Measurements from ENCODE around the gene PDZD7. TPM values are rescaled to one million over a fixed set of nuclear protein-coding genes. Genes with fewer than 3 reads are reported as not detected.

Gene PDZD7
- total RNA-seq, 1 donor from 2014 or later = 0.26 TPM

GRCh38 chr10:101067356-101068083 is 36.6 kb upstream of the PDZD7 start:
- TF ChIP-seq, protein P1, sequence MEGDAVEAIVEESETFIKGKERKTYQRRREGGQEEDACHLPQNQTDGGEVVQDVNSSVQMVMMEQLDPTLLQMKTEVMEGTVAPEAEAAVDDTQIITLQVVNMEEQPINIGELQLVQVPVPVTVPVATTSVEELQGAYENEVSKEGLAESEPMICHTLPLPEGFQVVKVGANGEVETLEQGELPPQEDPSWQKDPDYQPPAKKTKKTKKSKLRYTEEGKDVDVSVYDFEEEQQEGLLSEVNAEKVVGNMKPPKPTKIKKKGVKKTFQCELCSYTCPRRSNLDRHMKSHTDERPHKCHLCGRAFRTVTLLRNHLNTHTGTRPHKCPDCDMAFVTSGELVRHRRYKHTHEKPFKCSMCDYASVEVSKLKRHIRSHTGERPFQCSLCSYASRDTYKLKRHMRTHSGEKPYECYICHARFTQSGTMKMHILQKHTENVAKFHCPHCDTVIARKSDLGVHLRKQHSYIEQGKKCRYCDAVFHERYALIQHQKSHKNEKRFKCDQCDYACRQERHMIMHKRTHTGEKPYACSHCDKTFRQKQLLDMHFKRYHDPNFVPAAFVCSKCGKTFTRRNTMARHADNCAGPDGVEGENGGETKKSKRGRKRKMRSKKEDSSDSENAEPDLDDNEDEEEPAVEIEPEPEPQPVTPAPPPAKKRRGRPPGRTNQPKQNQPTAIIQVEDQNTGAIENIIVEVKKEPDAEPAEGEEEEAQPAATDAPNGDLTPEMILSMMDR (IDR thresholded peaks at IDR 0.05; ENCODE audit: insufficient read depth, low read length, severe bottlenecking) = peak; percentile 74
- Histone ChIP-seq H3K36me3 (ENCODE audit: control insufficient read depth, insufficient read depth, low read length) (no peaks in the 10 kb centered on the region), H3K27me3 (ENCODE audit: control insufficient read depth, insufficient read depth, low read length) (peaks cover 2% of the 10 kb centered on the region), H3K4me3 (ENCODE audit: low read depth, low read length) (peak overlapping the region; percentile 51)
- FAIRE-seq = no peak
- peak; percentile 72 for DNase-seq (ENCODE audit: low read depth)

DNA sequence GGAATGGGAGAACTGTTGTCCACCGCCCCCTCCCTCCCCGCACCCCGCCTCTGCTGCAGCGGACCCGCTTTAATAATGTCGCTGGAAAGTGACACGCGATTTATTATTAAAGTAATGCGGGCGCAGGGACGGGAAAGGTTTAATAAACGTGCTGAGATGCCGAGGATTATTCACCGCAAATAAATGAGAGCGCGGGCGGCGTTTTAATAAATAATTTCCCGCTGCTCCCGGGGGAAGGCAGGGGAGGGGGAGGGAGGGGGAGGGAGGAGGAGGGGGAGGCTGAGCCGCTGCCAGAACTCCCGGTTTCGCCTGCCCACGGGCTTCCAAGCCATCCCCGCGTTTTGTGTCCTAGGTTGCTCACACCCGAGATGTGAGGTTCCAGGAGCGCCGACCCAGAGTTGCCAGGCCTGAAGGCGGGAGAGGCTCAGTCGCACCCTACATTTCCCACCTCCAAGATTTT is 36.0 kb upstream of the PDZD7 start:
- Histone ChIP-seq H3K36me3 (ENCODE audit: control insufficient read depth, insufficient read depth, low read length) (no peaks in the 10 kb centered on the region), H3K27me3 (ENCODE audit: control insufficient read depth, insufficient read depth, low read length) (peaks cover 2% of the 10 kb centered on the region), H3K4me3 (ENCODE audit: low read depth, low read length) (peak overlapping the region; percentile 51)
- TF ChIP-seq, protein P1 (IDR thresholded peaks at IDR 0.05; ENCODE audit: insufficient read depth, low read length, severe bottlenecking) = no peak
- FAIRE-seq = no peak
- DNase-seq (ENCODE audit: low read depth) = no peak

GRCh38 chr10:101066146-101066895 is 35.4 kb upstream of the PDZD7 start:
- FAIRE-seq (no peak), DNase-seq (ENCODE audit: low read depth) (peak; percentile 55)
- TF ChIP-seq, protein P1 (IDR thresholded peaks at IDR 0.05; ENCODE audit: insufficient read depth, low read length, severe bottlenecking) = peak; percentile 71
- Histone ChIP-seq H3K4me3 (ENCODE audit: low read depth, low read length) (peak overlapping the region; percentile 51), H3K36me3 (ENCODE audit: control insufficient read depth, insufficient read depth, low read length) (no peaks in the 10 kb centered on the region), H3K27me3 (ENCODE audit: control insufficient read depth, insufficient read depth, low read length) (peaks cover 2% of the 10 kb centered on the region)

GRCh38 chr10:101065481-101066145 is 34.7 kb upstream of the PDZD7 start:
- no peaks in the 10 kb centered on the region for H3K36me3 ChIP-seq (ENCODE audit: control insufficient read depth, insufficient read depth, low read length)
- TF ChIP-seq, protein P1 (IDR thresholded peaks at IDR 0.05; ENCODE audit: insufficient read depth, low read length, severe bottlenecking) = no peak
- H3K4me3 ChIP-seq (ENCODE audit: low read depth, low read length) = peak overlapping the region; percentile 51
- peaks cover 2% of the 10 kb centered on the region for H3K27me3 ChIP-seq (ENCODE audit: control insufficient read depth, insufficient read depth, low read length)
- DNase-seq (ENCODE audit: low read depth) (no peak), FAIRE-seq (no peak)

- DNase-seq (ENCODE audit: low read depth) = no peak
- Histone ChIP-seq H3K27me3 (ENCODE audit: control insufficient read depth, insufficient read depth, low read length) (peaks cover 2% of the 10 kb centered on the region), H3K4me3 (ENCODE audit: low read depth, low read length) (no peak overlapping the region), H3K36me3 (ENCODE audit: control insufficient read depth, insufficient read depth, low read length) (no peaks in the 10 kb centered on the region)
- FAIRE-seq = no peak
- TF ChIP-seq, protein P1 (IDR thresholded peaks at IDR 0.05; ENCODE audit: insufficient read depth, low read length, severe bottlenecking) = no peak
Observed at GRCh38 chr10:101064415-101065030, 33.6 kb upstream of the PDZD7 start.
